Spleen (tissue), 7 donors: Measurements from ENCODE around the gene CDK1.

Experiments used
- CTCF ChIP-seq, 11 experiments: fragments of 200-600 bp in 7 of 11; fragments of 450-650 bp in 4 of 11; sonication (generic) in 4 of 11; IDR thresholded peaks in 8 of 11; conservative IDR thresholded peaks in 3 of 11; 1 replicate in 7 of 11; 2 replicates in 4 of 11; pipeline versions ENCODE4 v1.4.0 to v1.8.0; 2016 to 2021; ENCODE audit warnings: antibody characterized with exemption in 11 of 11, inconsistent platforms in 4 of 11, mild to moderate bottlenecking in 1 of 11
- POLR2A ChIP-seq, 3 donors: fragments of 450-650 bp; IDR thresholded peaks; one replicate each; pipeline ENCODE4 v1.5.1; 2017; ENCODE audit warnings: antibody characterized with exemption in 3 of 3, mild to moderate bottlenecking in 1 of 3
- donor health status: DM: no; HTN: no; CAD: no; lungs with moderate emphysema.
- donor health status: DM: no; HTN: no; CAD: no.
- donor health status: DM: no; HTN: no; CAD: no.

GRCh38 chr10:60762554-60762953 lies 15.7 kb upstream of the CDK1 start:
- no peak for TF ChIP-seq CTCF (IDR thresholded peaks at IDR 0.05 in 8 of 11, conservative IDR thresholded peaks at IDR 0.05 in 3 of 11)
- TF ChIP-seq POLR2A (IDR thresholded peaks at IDR 0.05), result no peak
